HG03520 (cell line): ENCODE results near the gene ATF7IP2.
"Not testable (repeated sequence)": the region's sequence is repeated elsewhere in the genome, so short reads cannot be mapped to it uniquely, and the experiment has no call there.

Experiments used
- ATAC-seq: cut with Tn5 transposase; IDR thresholded peaks from one replicate; pipeline ENCODE4 v1.9.1; 2021; ENCODE audit warnings: mild to moderate bottlenecking, moderate library complexity; ENCODE audit not compliant: unreplicated experiment

Gene ATF7IP2, protein sequence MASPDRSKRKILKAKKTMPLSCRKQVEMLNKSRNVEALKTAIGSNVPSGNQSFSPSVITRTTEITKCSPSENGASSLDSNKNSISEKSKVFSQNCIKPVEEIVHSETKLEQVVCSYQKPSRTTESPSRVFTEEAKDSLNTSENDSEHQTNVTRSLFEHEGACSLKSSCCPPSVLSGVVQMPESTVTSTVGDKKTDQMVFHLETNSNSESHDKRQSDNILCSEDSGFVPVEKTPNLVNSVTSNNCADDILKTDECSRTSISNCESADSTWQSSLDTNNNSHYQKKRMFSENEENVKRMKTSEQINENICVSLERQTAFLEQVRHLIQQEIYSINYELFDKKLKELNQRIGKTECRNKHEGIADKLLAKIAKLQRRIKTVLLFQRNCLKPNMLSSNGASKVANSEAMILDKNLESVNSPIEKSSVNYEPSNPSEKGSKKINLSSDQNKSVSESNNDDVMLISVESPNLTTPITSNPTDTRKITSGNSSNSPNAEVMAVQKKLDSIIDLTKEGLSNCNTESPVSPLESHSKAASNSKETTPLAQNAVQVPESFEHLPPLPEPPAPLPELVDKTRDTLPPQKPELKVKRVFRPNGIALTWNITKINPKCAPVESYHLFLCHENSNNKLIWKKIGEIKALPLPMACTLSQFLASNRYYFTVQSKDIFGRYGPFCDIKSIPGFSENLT

DNA sequence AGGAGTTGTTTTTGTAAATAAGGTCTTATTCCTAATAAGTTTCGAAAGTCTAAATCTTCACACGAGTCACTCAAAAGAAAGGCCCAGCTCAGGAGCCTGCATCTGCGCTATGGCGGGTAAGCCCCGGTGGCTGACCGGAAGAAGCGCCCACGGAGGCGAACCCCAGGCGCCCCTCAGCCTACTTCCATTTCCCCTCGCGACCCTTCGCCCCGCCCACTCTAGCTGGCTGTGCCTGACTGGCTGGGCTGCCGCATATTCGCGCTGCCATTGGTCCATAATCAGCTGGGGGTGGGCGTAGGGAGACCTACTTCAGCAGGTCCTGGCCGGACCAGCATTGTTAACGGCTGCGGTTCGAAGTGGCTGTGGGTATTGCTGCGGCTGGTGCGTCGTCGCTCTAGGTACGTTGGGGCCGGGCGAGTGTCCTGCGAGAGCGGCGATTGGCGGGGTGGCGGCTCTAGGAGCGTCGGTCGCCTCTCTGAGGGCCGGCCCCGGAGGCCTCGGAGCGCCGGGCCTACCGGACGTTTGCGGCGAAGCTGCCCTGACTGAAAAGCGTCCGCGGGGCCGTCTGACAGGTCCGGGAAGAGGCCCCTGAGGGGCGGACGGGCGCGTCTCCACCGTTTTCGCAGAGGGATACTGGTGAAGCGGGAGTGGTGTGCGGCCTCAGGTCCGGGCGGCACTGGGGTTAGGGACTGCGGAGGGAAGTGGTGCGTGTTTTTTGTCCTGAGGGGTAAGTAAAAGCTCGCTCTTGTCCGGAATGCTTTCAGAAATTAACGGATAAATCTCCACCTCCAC is at the start of gene ATF7IP2:
ATF7IP2 (plus strand) TSS at position 337 of the 792 bp plus-strand sequence. CDS start 44,560 bp downstream, outside the sequence.
- ATAC-seq = peak; percentile 90

DNA sequence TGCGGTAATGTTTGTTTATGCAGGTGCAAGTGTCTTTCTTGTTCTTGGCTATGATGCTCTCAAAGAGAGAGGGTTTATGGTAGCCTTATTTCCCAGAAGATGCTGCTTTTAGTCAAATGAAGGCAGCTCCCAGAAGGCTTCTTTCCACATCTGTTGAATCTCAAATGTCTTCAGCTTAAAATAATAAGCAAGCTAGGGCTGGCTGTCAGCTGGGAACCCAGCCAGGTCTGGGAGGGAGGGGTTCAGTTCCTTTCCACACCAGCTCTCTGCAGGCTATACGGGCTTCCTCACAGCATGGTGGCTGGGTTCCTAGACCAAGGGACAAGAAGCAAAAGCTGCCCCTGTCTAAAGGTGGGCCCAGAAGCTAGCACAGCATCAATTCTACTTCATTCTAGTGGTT is 47.4 kb upstream of the ATF7IP2 start:
- ATAC-seq = no peak

DNA sequence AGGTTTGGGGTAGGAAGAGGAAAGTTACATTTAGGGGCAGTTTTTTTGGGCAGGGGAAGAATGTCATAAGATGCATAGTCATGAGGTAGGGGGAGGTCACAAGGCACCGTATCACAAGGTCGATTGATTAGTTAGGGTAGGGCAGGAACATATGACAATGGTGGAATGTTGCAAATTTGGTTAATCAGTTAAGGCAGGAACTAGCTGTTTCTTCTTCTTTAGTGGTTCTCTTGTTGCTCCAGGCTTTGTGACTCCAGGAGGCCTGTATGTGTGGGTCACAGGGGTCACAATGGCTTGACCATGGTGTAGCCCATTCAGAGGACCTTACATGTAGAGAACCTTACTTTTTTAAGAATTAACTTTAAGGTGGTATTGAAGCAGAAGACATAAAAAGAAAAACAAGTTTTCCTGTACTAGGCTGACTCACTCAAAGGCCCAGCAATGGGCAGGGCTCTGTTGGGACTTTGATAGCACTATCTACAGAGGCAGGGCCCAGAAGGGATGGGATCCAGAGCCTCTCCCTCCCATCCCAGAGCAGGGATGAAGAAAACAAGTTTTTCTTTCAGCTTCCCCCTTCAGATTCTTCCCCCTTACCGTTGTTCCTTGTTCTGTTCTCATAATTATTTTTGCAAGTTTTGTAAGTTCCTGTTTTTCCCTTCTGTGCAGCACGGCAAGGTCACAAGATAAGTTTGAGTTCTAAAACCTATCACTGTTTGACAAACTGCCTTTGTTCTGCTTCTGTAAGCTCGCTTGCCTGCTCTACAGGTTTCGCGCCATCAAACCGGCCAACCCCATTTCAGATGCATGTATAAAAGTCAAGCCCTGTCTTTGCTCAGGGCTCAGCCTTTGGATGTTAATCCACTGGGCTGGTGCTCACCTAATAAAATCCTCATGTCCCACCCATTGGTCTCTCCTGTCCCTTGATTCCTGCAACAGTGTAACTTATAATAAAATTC is 45.8 kb upstream of the ATF7IP2 start:
- ATAC-seq = no peak

GRCh38 chr16:10343124-10343760 is 42.6 kb upstream of the ATF7IP2 start:
- ATAC-seq = no peak

- ATAC-seq = not testable (repeated sequence)
These were observed 41.2 kb upstream of the ATF7IP2 start for GRCh38 chr16:10344699-10345098.

DNA sequence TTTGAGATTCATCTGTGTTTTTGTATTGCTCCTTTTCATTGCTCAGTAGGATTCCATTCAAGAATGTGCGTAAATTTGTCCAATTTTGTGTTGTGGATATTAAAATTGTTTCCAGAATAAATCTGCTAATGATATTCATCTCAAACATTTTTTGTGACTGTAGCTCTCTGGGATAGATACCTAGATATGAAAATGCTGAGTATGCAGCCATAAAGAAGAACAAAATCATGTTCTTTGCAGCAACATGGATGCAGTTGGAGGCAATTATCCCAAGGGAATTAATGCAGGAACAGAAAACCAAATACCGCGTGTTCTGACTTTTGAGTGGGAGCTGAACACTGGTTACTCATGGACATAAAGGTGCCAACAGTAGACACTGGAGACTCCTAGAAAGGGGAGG is 40.2 kb upstream of the ATF7IP2 start:
- no peak for ATAC-seq

GRCh38 chr16:10349851-10350250 is 36.0 kb upstream of the ATF7IP2 start:
- no peak for ATAC-seq

DNA sequence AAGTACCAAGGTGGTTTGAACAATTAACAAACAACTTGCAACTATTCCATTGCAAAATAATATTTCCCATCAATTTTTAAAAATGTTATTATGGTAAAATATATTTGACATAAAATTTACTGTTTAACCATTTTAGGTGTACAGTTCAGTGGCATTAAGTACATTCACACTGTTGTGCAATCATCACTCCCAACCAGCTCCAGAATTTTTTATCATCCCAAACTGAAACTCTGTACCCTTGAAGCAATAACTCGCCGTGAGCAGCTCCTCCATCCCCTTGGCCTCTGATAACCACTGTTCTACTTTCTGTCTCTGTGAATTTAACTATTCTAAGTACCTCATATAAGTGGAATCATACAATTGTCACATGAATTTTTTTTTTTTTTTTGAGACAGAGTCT is 33.6 kb upstream of the ATF7IP2 start:
- ATAC-seq = no peak

DNA sequence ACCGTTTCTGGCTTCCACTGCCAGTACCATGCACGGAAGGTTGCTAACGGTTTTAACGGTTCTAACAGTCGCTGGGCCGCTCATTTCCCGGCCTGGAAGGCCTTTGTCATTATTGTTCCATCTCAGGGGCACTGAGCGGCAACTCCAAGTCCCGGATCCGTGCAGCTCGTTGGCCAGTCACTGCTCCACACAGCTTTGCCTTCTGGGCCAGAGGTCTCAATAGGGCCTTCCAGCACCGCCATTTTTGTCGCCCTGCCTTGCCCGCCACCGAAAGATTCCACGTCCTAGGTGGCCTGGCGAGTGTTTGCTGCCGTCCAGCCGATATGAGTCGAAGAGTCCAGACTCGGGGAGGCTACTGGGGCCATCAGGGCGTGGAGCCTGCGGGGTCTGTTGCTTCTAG is 30.3 kb upstream of the ATF7IP2 start:
- no peak for ATAC-seq

- no peak for ATAC-seq
These were observed 28.7 kb upstream of the ATF7IP2 start for GRCh38 chr16:10356870-10357842.

DNA sequence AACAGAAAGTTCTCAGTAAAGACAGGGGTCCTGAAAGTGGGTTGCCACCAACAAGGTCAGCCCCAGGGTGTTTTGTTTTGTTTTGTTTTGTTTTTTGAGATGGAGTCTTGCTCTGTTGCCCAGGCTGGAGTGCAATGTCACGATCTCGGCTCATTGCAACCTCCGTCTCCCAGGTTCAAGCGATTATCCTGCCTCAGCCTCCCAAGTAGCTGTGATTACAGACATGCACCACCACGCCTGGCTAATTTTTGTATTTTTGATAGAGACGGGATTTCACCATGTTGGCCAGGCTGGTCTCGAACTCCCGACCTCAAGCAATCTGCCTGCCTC is 24.1 kb upstream of the ATF7IP2 start:
- ATAC-seq = not testable (repeated sequence)

DNA sequence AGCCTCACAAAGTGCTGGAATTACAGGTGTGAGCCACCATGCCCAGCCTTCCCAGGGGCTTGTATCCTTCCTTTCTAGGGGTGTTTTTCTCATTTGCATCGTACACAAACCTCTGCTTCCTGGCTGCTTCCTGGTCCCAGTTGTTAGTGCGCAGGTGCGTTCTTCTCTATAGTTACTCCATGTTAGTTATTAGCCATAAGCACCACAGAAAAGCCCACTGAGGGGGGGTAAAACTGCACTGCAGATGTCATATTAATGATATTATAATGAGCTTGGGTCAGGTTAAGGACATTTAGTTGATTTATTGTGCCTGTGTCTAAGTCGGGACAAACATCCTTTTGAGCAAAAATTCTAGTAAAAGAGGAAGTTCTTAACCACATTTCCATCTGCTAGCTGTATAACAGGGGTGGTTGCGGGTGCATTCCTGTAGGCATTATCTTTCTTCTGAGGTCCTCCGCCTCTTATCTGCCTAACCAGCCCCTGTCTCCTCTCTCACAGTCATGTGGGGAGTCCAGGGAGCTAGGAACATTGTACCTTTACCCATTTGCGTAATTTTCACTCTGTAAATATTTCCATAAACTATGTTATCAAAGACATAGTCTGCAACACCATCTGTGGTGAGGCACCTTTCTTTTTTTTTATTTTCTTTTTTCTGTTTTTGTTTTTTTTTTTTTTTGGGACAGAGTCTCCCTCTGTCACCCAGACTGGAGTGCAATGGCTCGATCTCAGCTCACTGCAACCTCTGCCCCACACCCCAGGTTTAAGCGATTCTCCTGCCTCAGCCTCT is 23.6 kb upstream of the ATF7IP2 start:
- no peak for ATAC-seq

GRCh38 chr16:10362864-10363197 is 23.0 kb upstream of the ATF7IP2 start:
- ATAC-seq = not testable (repeated sequence)

GRCh38 chr16:10366619-10367018 is 19.2 kb upstream of the ATF7IP2 start:
- not testable (repeated sequence) for ATAC-seq

DNA sequence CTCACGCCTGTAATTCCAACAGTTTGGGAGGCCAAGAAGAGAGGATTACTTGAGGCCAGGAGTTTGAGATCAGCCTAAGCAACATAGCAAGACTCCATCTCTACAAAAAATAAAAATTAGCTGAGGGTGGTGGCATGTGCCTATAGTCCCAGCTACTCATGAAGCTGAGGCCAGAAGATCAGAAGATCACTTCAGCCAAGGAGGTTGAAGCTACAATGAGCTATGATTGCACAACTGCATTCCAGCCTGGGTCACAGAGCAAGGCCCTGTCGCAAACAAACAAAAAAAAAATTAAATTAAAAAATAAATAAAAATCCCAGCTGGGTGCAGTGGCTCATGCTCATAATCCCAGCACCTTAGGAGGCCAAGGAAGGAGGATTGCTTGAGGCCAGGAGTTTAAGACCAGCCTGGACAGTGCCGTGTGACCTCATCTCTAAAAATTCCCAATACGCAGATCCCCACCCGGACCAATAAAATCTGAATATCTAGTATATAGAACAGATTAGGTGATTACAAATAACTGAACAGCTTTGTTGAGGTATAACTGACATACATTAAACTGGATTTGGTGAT is 18.2 kb upstream of the ATF7IP2 start:
- ATAC-seq = no peak

DNA sequence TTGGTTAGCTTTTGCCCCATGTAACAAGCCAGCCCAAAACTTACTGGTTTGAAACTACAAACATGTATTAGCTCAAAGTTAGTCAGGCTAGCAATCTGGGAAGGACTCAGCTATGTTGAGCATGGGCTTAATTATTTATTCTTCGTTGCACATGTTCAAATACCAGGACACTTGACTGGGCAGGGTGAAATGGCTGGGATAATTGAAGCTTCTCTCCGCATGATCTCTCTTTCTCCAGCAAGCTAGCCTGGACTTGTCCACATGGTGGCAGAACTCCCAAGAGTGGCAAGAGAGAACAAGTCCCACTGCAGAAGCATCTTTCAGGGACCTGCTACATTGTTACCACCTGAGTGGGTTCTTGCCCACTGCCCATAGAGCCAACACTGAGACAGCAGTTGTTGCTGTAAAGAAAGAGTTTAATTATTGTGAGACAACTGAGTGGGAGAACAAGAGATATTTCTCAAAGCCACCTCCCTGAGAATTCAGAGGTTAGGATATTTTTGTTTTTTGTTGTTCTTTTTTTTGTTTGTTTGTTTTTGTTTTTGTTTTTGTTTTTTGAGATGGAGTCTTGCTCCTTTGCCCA is 16.8 kb upstream of the ATF7IP2 start:
- ATAC-seq = no peak

DNA sequence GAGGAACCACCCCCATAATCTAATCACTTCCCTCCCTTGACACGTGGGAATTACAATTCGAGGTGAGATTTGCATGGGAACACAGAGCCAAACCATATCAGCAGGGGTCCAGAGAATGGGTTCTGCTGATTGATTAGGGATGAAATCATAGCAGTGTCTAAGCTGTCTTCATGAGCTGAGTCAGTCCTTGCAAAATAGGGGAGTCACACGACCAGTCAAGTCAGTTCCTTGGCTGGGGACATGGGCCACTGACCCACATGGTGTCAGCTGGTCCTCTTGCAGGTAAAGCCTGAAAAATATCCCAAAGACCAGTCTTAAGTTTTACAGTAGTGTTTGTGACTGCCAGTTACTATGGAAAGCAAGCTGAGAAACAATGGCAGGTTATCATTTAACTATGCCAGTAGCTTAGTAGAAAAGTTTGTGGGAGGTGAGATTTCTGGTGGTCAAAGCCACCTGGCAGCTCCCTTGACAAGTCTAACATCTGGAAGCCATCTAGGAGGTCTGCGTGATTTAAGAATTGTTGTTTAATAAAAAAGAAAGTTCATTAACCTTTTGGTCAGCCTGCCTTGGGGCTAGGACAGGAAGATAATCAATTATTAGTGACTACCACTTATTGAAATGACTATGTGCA is 15.7 kb upstream of the ATF7IP2 start:
- ATAC-seq = no peak
